Activated CD4-positive, alpha-beta T cell treated with anti-CD3 and anti-CD28 coated beads, Interleukin-2, amount 10 ng/mL, durations not matched to agents 7 days and 5 days (primary cell): ENCODE data around the gene RAX. TPM values are rescaled to one million over a fixed set of nuclear protein-coding genes. Genes with fewer than 3 reads are reported as not detected.

ENCODE experiments used
- CTCF ChIA-PET: fragments of 350-600 bp; sonication (Branson Sonifier 250); formaldehyde crosslinking; loops from one replicate; lab custom pipeline; 2021; ENCODE audit warnings: antibody characterized with exemption; lab: Charles Lee
- POLR2A ChIA-PET: fragments of 350-600 bp; sonication (Branson Sonifier 250); formaldehyde crosslinking; loops from one replicate; lab custom pipeline; 2021; ENCODE audit warnings: antibody characterized with exemption; lab: Charles Lee
- DNase-seq: peaks from one replicate; pipeline ENCODE4 v3.0.0-alpha.2; 2020
- H3K27ac Mint-ChIP-seq: one replicate; pipeline ENCODE4 v1.8.0; 2021; ENCODE audit warnings: mild to moderate bottlenecking, moderate library complexity, mixed read lengths
- H3K27me3 Mint-ChIP-seq: one replicate; pipeline ENCODE4 v1.8.0; 2021; ENCODE audit warnings: mixed read lengths
- H3K36me3 Mint-ChIP-seq: one replicate; pipeline ENCODE4 v1.8.0; 2021; ENCODE audit warnings: low read depth, mixed read lengths
- H3K4me1 Mint-ChIP-seq: one replicate; pipeline ENCODE4 v1.8.0; 2021; ENCODE audit warnings: mixed read lengths
- H3K4me3 Mint-ChIP-seq: one replicate; pipeline ENCODE4 v1.8.0; 2021; ENCODE audit warnings: mild to moderate bottlenecking, moderate library complexity, mixed read lengths
- H3K9me3 Mint-ChIP-seq: one replicate; pipeline ENCODE4 v1.8.0; 2021; ENCODE audit warnings: mixed read lengths
- total RNA-seq, 2 experiments: library from RNA; stranded (reverse); gene quantifications; one replicate each; pipeline ENCODE4 v1.2.3, GENCODE V29; 2021

The RAX gene
- total RNA-seq, 2 experiments from 2014 or later = not detected

- peaks cover 28% of the 10 kb centered on the region for H3K27me3 Mint-ChIP-seq
- H3K4me1 Mint-ChIP-seq = no peaks in the 10 kb centered on the region
- no peak for DNase-seq
- ChIA-PET CTCF (interaction anchor here (0.6 to 1.3 kb wide), 2 partner anchors 28 to 174 kb away, joined by 3 read pairs; no protein-coding TSS in a partner anchor), POLR2A (no interaction called here)
- no peaks in the 10 kb centered on the region for H3K9me3 Mint-ChIP-seq
- no peaks in the 10 kb centered on the region for H3K36me3 Mint-ChIP-seq
- H3K27ac Mint-ChIP-seq = no peak overlapping the region
- no peak overlapping the region for H3K4me3 Mint-ChIP-seq
Observed at GRCh38 chr18:59229701-59230443, 43.4 kb downstream of the RAX start.

GRCh38 chr18:59229191-59229590 lies 44.1 kb downstream of the RAX start:
- Mint-ChIP-seq H3K4me3 (no peak overlapping the region), H3K9me3 (no peaks in the 10 kb centered on the region), H3K27ac (no peak overlapping the region), H3K27me3 (peaks cover 33% of the 10 kb centered on the region), H3K36me3 (no peaks in the 10 kb centered on the region), H3K4me1 (no peaks in the 10 kb centered on the region)
- CTCF ChIA-PET = interaction anchor here (1.3 kb wide), 1 partner anchor 29 kb away, joined by 3 read pairs; no protein-coding TSS in a partner anchor
- no peak for DNase-seq
- POLR2A ChIA-PET = no interaction called here

- POLR2A ChIA-PET = no interaction called here
- DNase-seq = no peak
- Mint-ChIP-seq H3K27me3 (peaks cover 40% of the 10 kb centered on the region), H3K27ac (no peak overlapping the region), H3K9me3 (no peaks in the 10 kb centered on the region), H3K4me3 (no peak overlapping the region), H3K4me1 (no peaks in the 10 kb centered on the region), H3K36me3 (no peaks in the 10 kb centered on the region)
- CTCF ChIA-PET = interaction anchor here (0.6 to 1.8 kb wide), 2 partner anchors 11 to 43 kb away, joined by 5 to 6 read pairs; no protein-coding TSS in a partner anchor
Observed at GRCh38 chr18:59228351-59228750, 44.9 kb downstream of the RAX start.

GRCh38 chr18:59222341-59222740 lies 50.9 kb downstream of the RAX start:
- DNase-seq = no peak
- Mint-ChIP-seq H3K27me3 (peaks cover 73% of the 10 kb centered on the region), H3K9me3 (no peaks in the 10 kb centered on the region), H3K4me3 (no peak overlapping the region), H3K4me1 (peaks cover 6% of the 10 kb centered on the region), H3K27ac (no peak overlapping the region), H3K36me3 (no peaks in the 10 kb centered on the region)
- ChIA-PET POLR2A (no interaction called here), CTCF (no interaction called here)

GRCh38 chr18:59220784-59221765 lies 52.2 kb downstream of the RAX start:
- DNase-seq = no peak
- Mint-ChIP-seq H3K4me3 (no peak overlapping the region), H3K9me3 (no peaks in the 10 kb centered on the region), H3K4me1 (peaks cover 6% of the 10 kb centered on the region), H3K27ac (no peak overlapping the region), H3K36me3 (no peaks in the 10 kb centered on the region), H3K27me3 (peaks cover 73% of the 10 kb centered on the region)
- ChIA-PET POLR2A (no interaction called here), CTCF (no interaction called here)

GRCh38 chr18:59220164-59220783 lies 53.0 kb downstream of the RAX start:
- peaks cover 70% of the 10 kb centered on the region for H3K27me3 Mint-ChIP-seq
- peaks cover 6% of the 10 kb centered on the region for H3K4me1 Mint-ChIP-seq
- POLR2A ChIA-PET = no interaction called here
- DNase-seq = no peak
- no peaks in the 10 kb centered on the region for H3K36me3 Mint-ChIP-seq
- no peaks in the 10 kb centered on the region for H3K9me3 Mint-ChIP-seq
- no peak overlapping the region for H3K4me3 Mint-ChIP-seq
- CTCF ChIA-PET = interaction anchor here (0.8 to 1.1 kb wide), 2 partner anchors 36 to 53 kb away, joined by 3 read pairs; partner anchors contain the start of gene RAX
- H3K27ac Mint-ChIP-seq = no peak overlapping the region

- peaks cover 6% of the 10 kb centered on the region for H3K4me1 Mint-ChIP-seq
- no peak within 1 kb of the TSS for H3K27ac Mint-ChIP-seq
- no peaks in the 10 kb centered on the region for H3K9me3 Mint-ChIP-seq
- ChIA-PET POLR2A (no interaction called here), CTCF (interaction anchor here (0.8 to 1.1 kb wide), 3 partner anchors 36 to 66 kb away, joined by 3 read pairs; partner anchors contain the start of gene RAX)
- no peak within 1 kb of the TSS for H3K4me3 Mint-ChIP-seq
- peaks cover 67% of the 10 kb centered on the region for H3K27me3 Mint-ChIP-seq
- no peak for DNase-seq
- no peaks in the 10 kb centered on the region for H3K36me3 Mint-ChIP-seq
Observed at GRCh38 chr18:59219672-59220163, 53.5 kb downstream of the RAX start, which contains the start of gene GRP. Gene GRP (plus strand): TSS chr18:59220158. CDS start chr18:59220266, 108 bp downstream.

- DNase-seq = no peak
- no peaks in the 10 kb centered on the region for H3K9me3 Mint-ChIP-seq
- H3K4me3 Mint-ChIP-seq = no peak overlapping the region
- H3K36me3 Mint-ChIP-seq = no peaks in the 10 kb centered on the region
- no peak overlapping the region for H3K27ac Mint-ChIP-seq
- POLR2A ChIA-PET = no interaction called here
- CTCF ChIA-PET = interaction anchor here (0.6 to 1.3 kb wide), 2 partner anchors 10 to 710 kb away, joined by 3 to 5 read pairs; no protein-coding TSS in a partner anchor
- peaks cover 54% of the 10 kb centered on the region for H3K27me3 Mint-ChIP-seq
- H3K4me1 Mint-ChIP-seq = peaks cover 6% of the 10 kb centered on the region
Observed at GRCh38 chr18:59218018-59218417, 55.2 kb downstream of the RAX start.

Other genes starting within 250 kb of the RAX start
- 10 to 100 TPM; 63.3 to 64.1 TPM for gene SEC11C, start 133.6 kb downstream of the RAX start, total RNA-seq
- not detected for gene GRP, start 53.3 kb downstream of the RAX start, total RNA-seq
- gene CPLX4, start 45.2 kb upstream of the RAX start, total RNA-seq = not detected
- gene LMAN1, start 85.8 kb upstream of the RAX start, total RNA-seq = 10 to 100 TPM; 52.8 to 55.4 TPM